Stimulated activated CD8-positive, alpha-beta memory T cell treated with anti-CD3 and anti-CD28 coated beads, Interleukin-4, amount 100 ng/mL, for 24 hours (primary cell): ENCODE results near the gene MYADM.
"Not testable (repeated sequence)": the region's sequence is repeated elsewhere in the genome, so short reads cannot be mapped to it uniquely, and the experiment has no call there.

Experiments
- DNase-seq: peaks from one replicate; pipeline ENCODE4 v3.0.0-alpha.2; 2020; ENCODE audit warnings: low read depth

Gene MYADM

DNA sequence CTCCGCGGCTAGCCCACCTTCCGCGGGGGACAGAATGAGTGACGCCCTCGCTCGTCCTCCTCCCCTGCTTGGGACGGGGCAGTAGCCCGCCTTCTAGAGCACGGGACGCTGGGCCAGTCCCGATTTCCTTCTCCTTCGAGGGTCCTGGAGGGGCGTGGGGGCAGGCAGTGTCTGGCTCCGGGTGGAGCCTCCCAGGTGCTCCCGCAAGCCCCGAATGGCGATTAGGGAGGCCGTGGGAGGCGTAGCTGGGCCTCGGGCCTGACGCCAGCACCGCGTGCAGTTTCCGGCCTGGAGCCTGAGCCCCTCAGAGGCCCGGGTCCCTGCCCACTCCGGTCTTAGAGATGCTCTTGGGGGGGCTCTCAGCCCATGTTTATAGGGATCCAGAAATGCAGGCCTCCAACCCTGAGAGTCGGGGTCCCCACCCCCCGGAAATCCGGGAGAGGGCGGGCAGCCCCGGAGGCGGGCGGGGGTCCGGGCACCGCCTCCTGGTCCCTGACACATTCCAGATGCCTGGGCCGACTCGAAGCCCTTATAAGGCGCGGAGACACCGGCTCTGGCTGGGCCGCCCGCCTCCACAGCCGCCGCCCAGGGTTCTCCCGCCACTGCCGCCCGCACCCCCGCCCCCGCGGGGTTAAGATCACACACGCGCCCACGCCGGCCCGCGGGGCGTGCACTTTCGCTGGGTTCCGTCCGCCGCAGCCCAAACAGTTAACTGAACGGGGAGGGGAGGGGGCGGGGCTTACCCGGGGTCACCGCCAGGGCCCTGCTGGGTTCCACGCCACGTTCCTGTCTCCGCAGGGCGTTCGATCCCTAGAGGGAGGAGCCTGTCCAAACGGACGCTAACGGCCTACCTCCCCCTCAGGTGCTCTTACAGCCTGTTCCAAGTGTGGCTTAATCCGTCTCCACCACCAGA lies 1.5 kb downstream of the MYADM start:
- peak; percentile 76 for DNase-seq

DNA sequence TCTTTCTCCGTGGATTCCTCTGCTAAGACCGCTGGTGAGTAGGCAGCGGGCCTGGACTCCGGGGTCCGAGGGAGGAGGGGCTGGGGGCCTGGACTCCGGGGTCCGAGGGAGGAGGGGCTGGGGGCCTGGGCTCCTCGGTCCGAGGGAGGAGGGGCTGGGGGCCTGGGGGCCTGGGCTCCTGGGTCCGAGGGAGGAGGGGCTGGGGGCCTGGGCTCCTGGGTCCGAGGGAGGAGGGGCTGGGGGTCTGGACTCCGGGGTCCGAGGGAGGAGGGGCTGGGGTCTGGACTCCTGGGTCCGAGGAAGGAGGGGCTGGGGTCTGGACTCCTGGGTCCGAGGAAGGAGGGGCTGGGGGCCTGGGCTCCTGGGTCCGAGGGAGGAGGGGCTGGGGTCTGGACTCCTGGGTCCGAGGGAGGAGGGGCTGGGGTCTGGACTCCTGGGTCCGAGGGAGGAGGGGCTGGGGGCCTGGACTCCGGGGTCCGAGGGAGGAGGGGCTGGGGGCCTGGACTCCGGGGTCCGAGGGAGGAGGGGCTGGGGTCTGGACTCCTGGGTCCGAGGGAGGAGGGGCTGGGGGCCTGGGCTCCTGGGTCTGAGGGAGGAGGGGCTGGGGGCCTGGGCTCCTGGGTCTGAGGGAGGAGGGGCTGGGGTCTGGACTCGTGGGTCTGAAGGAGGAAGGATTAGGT lies 2.3 kb downstream of the MYADM start:
- DNase-seq = not testable (repeated sequence)

- DNase-seq = no peak
Observed at GRCh38 chr19:53870485-53870844, 2.8 kb downstream of the MYADM start.

DNA sequence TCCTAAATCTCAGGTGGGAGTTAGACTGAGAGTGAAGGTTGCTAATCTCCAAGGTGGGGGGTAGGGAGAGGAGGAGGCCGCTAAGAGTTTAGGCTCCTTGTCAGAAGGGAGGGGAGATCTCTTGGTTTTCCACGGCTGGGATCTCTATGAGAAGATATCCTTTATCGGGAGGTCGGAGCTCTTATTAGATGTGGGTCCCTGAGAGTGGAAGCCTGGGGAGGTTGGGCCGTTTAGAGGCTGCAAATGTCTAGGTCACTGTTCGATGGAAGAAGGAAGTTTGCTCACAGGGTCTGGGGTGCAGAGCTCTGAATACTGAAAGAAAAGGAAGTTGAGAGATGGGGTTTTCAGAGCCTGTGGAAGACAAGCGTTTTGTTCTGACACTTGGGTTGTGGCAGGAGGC lies 3.8 kb downstream of the MYADM start:
- no peak for DNase-seq

DNA sequence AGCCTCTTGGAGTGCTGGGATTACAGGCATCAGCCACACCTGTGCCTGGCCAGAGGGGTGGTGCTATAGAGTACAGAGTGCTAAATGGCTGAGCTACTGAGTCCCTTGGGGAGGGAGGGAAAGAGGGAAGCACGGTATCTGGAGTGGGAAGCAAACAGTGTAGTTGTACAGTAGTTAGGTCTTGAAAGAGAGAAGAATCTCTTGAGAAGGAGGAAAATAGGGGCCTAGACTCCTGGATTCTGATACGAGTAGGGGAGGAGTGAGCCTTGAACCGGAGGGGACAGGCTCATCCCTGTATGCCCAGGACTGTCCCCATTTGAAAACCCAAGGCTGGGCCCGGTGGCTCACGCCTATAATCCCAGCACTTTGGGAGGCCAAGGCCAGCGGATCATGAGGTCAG lies 5.1 kb downstream of the MYADM start:
- DNase-seq = no peak

- no peak for DNase-seq
Observed at GRCh38 chr19:53873773-53874605, 6.3 kb downstream of the MYADM start.

- no peak for DNase-seq
Observed at GRCh38 chr19:53874606-53874990, 6.9 kb downstream of the MYADM start.

GRCh38 chr19:53875602-53876325 lies 8.1 kb downstream of the MYADM start:
- no peak for DNase-seq

GRCh38 chr19:53876651-53877224 lies 9.1 kb downstream of the MYADM start:
- DNase-seq = no peak

- no peak for DNase-seq
Observed at GRCh38 chr19:53877361-53877766, 9.7 kb downstream of the MYADM start.

DNA sequence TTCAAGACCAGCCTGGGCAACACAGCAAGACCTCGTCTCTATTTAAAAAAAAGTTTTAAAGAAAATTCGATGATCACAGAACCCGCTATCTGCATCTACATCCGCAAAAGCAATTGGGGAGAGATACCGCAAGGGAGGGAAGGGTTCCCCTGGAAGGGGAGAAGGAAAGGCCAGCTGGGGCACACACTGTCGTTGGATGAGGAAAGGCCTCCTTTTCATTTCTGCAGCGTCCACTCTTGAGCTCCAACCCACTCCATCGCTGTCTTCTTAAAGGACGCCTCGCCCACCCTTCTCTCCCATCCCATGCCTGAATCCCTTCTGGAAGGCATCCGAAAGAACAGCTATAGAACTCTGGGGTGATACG lies 11.1 kb downstream of the MYADM start:
- DNase-seq = no peak

- DNase-seq = peak; percentile 83
Observed at GRCh38 chr19:53879140-53880081, 11.7 kb downstream of the MYADM start.

DNA sequence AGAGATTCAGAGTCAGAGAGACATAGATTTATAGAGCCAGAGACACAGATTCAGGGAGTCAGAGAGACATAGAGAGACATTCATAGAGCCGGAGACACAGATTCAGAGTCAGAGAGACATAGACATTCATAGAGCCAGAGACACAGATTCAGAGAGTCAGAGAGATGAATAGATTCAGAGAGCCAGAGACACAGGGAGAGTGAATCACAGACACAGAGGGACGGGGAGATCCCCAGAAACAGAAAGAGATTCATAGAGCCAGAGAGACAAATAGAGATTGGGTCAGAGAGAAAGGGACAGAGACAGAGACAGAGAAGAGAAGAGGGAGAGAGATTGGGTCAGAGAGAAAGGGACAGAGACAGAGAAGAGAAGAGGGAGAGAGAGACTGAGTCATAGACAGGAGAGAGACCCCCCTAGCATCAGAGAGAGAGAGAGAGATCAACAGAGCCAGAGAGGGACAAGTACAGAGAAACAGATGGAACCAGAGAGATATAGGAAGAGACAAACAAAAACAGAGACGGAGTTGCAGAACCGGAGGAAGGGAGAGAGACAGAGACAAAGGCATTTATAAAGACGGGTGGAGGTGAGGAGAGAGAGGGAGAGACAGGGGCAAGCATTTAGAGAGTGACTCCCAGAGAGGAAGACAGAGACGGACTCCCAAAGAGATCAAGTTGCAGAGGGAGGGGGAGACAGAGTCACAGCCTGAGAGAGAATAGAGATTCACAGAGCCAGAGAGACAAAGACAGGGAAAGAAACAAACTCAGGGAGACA lies 13.2 kb downstream of the MYADM start:
- no peak for DNase-seq

- DNase-seq = peak; percentile 32
Observed at GRCh38 chr19:53881482-53882390, 14.1 kb downstream of the MYADM start, which contains the start of gene PRKCG. Gene PRKCG, plus strand, starts transcription at chr19:53882197. Its CDS starts 298 bp downstream, at chr19:53882495.

DNA sequence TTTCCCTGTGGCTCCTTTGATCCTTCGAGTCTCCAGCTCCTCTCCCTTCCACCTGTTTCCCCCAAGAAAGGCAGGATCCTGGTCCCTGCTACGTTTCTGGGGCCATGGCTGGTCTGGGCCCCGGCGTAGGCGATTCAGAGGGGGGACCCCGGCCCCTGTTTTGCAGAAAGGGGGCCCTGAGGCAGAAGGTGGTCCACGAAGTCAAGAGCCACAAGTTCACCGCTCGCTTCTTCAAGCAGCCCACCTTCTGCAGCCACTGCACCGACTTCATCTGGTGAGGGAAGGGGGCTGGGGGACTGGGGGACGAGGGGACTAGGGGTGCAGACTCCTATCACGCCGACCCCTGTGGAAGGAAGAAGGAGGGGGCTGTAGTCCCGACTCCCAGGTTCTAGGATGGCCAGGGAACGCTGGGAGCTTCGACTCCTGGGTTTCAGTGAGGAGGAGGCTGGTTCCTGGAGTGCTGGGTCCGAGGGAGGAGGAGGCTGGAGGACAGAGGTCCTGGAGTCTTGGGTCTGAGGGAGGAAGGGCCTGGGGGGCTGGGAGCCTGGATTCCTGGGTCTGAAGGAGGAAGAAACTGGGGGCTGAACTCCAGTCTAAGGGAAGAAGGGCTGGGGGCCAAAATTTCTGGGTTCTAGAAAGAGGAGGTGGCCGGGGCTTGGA lies 14.8 kb downstream of the MYADM start:
- DNase-seq = no peak

DNA sequence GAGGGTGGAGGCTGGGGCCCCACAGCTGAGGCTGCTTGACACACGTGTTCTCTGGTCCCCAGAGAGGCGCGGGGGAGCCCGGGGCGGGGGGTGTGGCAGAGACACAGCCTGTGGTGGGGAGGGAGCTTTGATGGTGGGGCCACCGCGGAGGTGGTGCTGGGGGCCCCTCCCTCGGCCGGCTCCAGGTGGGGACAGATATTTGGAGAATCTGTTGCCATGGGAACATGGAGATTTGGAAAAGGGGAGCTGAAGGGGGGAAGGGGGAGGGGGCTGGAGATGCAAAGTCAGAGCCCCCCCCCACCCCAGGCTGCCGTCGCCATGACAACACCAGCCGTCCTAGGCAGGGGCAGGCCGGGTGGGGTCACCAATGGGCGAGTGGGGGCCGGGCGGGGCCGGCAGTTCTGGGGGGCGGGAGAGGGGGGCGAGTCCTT lies 15.6 kb downstream of the MYADM start:
- DNase-seq = no peak

DNA sequence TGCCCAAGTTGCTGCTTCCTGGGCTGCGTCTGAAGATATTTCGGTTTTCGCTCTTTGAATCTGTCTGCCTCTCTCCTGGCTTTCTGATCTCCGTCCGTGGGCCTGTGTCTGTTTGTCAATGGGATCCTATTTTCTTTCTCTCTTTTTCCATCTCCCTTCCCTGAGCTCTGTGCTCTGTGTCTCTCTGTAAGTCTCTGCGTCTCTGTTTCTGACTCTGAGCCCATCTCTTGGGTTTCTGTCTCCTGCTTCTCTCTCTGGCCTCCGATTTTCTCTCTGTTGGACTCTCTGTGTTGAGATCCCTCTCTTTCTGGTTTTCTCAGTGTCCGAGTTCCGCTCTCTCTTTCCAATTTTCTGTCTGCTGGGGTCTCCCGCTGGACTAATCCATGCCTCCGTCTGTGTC lies 16.1 kb downstream of the MYADM start:
- DNase-seq = no peak

DNA sequence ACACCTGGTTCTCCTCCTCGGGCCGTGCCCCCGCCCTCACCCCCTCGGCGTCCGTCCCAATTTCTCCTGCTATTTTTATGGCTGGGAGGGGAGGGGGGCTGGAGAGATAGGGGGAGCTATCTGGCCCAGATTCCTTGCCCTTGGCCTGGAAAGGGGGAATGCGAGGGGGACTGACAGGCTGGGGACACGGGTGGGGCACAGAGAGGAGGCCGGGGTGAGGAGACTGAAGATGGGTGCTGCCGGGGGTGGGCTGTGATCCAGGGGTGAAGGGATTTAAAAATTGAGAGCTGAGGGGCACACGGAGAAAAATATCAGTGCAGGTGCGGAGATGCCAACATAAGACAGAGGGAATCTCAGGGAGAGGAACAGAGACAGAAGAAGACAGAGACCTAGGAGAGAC lies 16.6 kb downstream of the MYADM start:
- DNase-seq = no peak
